Tibial artery (tissue), 4 donors: ENCODE results near the gene TGFB1I1.

ENCODE experiments used
- DNase-seq, 2 donors: peaks; one replicate each; pipeline ENCODE4 v3.0.0-alpha.2; 2019
- H3K27ac ChIP-seq, 2 donors: fragments of 200-600 bp; sonication (generic) in 1 of 2; 1 replicate in 1 of 2; 2 replicates in 1 of 2; pipeline ENCODE4 v1.5.1; 2018 to 2019; ENCODE audit warnings: mild to moderate bottlenecking in 1 of 2
- H3K27me3 ChIP-seq, 2 donors: fragments of 200-600 bp; sonication (generic) in 1 of 2; one replicate each; pipeline versions ENCODE4 v1.5.1 to v1.6.0; 2016 to 2019
- H3K36me3 ChIP-seq, 3 donors: fragments of 200-600 bp; sonication (generic) in 2 of 3; one replicate each; pipeline ENCODE4 v1.5.1; 2016 to 2019; ENCODE audit warnings: mild to moderate bottlenecking in 2 of 3
- H3K4me1 ChIP-seq, 4 donors: fragments of 200-600 bp; sonication (generic) in 2 of 4; 1 replicate in 3 of 4; 2 replicates in 1 of 4; pipeline ENCODE4 v1.5.1; 2016 to 2019
- H3K4me3 ChIP-seq, 2 donors: fragments of 200-600 bp; sonication (generic) in 1 of 2; 1 replicate in 1 of 2; 2 replicates in 1 of 2; pipeline ENCODE4 v1.5.1; 2018 to 2019; ENCODE audit warnings: mild to moderate bottlenecking in 2 of 2
- H3K9me3 ChIP-seq, 3 donors: fragments of 200-600 bp; sonication (generic) in 1 of 3; one replicate each; pipeline ENCODE4 v1.5.1; 2016 to 2019
- intact Hi-C: fragments of 100-400 bp; cut with DNase I; formaldehyde crosslinking; loops from one replicate; pipeline ENCODE4 v1.15.0; 2023; ENCODE audit warnings: low total_unique reads
- TF ChIP-seq, protein P1 (sequence below), 2 experiments: fragments of 200-600 bp in 1 of 2; fragments of 450-650 bp in 1 of 2; IDR thresholded peaks; one replicate each; pipeline ENCODE4 v1.5.1; 2017 to 2019; ENCODE audit warnings: antibody characterized with exemption in 2 of 2, mild to moderate bottlenecking in 1 of 2, moderate library complexity in 1 of 2

The TGFB1I1 gene

DNA sequence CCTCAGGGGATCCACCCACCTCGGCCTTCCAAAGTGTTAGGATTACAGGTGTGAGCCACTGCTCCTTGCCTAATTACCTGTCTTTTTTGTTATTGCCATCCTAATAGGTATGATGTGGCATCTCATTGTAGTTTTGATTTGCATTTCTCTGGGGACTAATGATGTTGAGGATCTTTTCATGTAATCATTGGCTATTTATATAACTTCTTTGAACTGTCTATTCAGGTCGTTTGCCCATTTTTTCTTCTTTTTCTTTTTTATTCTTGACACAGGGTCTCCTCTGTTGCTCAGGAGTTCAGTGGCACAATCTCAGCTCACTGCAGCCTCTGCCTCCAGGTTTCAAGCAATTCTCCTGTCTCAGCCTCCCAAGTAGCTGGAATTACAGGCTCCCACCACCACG is 1.3 kb upstream of the TGFB1I1 start:
- H3K4me3 ChIP-seq = peak overlapping the region in 1 of 2 donors; percentile 84
- H3K27me3 ChIP-seq = no peaks in the 10 kb centered on the region
- intact Hi-C loops = no loop called here
- H3K4me1 ChIP-seq = peaks cover 0 to 30% (median 22%) of the 10 kb centered on the region in 4 donors
- TF ChIP-seq, protein P1, sequence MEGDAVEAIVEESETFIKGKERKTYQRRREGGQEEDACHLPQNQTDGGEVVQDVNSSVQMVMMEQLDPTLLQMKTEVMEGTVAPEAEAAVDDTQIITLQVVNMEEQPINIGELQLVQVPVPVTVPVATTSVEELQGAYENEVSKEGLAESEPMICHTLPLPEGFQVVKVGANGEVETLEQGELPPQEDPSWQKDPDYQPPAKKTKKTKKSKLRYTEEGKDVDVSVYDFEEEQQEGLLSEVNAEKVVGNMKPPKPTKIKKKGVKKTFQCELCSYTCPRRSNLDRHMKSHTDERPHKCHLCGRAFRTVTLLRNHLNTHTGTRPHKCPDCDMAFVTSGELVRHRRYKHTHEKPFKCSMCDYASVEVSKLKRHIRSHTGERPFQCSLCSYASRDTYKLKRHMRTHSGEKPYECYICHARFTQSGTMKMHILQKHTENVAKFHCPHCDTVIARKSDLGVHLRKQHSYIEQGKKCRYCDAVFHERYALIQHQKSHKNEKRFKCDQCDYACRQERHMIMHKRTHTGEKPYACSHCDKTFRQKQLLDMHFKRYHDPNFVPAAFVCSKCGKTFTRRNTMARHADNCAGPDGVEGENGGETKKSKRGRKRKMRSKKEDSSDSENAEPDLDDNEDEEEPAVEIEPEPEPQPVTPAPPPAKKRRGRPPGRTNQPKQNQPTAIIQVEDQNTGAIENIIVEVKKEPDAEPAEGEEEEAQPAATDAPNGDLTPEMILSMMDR (IDR thresholded peaks at IDR 0.05) = no peak
- DNase-seq = no peak
- no peaks in the 10 kb centered on the region for H3K9me3 ChIP-seq
- peaks cover 23 to 45% (median 36%) of the 10 kb centered on the region in 3 donors for H3K36me3 ChIP-seq
- peak overlapping the region; percentile 93 to 99 for H3K27ac ChIP-seq

DNA sequence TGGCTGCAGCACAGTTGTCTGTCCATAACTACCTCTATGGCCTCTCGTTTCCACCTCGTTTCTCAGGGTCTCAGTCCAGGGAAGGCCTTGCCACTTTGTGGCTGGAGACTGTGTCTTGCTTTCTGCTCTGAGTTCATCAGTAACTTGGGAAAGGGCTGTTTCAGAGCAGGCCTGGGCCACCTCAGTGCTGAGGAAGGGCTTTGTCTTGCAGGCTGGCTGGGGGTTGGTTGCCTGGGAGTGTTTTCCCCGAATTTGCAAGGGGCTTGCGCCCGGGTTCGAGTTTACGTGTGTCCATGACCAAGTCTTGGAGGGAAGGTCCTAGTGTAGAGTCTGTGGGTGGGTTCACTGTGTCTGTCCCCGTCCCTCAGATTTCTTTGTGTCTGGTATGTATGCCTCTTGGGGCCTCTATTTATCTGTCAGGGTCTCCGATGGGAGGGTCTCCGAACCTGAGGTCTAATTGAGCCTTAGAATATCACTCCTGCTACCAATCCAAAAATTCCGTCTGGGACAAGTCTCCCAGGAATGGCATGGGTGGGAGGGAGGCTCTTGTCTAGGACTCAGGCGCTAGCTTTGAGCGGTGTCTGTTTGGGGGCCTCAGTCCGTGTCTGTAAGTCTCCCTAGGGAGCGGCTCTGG is 594 bp upstream of the TGFB1I1 start:
- Histone ChIP-seq H3K27me3 (no peaks in the 10 kb centered on the region), H3K4me1 (peaks cover 0 to 30% (median 24%) of the 10 kb centered on the region in 4 donors), H3K27ac (peak overlapping the region; percentile 93 to 99), H3K4me3 (peak overlapping the region; percentile 72 to 84), H3K36me3 (peaks cover 30 to 45% (median 36%) of the 10 kb centered on the region in 3 donors), H3K9me3 (no peaks in the 10 kb centered on the region)
- DNase-seq = no peak
- intact Hi-C loops = no loop called here
- TF ChIP-seq, protein P1 (IDR thresholded peaks at IDR 0.05) = no peak

DNA sequence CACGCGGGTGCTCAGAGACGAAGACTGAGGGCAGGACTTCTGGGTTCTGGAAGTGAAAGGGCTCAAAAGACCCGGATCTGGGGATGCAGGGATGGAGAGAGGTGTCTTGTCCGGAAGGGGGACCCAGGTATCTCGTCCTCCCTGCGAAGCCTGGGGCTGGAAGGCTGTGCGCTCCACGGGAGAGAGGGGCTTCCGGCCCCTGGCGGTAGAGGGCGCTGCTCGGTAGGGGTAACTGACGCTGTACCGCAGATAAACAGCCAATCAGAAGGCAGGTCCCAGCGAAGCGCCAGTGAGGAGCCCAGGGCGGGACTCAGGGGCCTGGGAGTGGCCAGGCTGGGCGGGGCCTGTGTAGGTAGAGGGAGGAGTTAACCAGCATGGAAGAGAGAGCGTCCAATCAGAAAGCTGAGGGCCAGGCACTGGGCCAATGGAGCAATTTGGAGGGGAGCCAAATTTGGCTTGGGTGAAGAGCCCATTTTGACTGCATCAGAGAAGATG is 804 bp downstream of the TGFB1I1 start:
- Histone ChIP-seq H3K27ac (peak overlapping the region; percentile 93 to 99), H3K4me1 (peaks cover 0 to 30% (median 25%) of the 10 kb centered on the region in 4 donors), H3K4me3 (peak overlapping the region; percentile 72 to 84), H3K9me3 (no peaks in the 10 kb centered on the region), H3K27me3 (no peaks in the 10 kb centered on the region), H3K36me3 (peaks cover 43 to 49% (median 44%) of the 10 kb centered on the region in 3 donors)
- intact Hi-C loops = no loop called here
- TF ChIP-seq, protein P1 (IDR thresholded peaks at IDR 0.05) = peak; percentile 73 to 81
- DNase-seq = peak; percentile 91 to 98

DNA sequence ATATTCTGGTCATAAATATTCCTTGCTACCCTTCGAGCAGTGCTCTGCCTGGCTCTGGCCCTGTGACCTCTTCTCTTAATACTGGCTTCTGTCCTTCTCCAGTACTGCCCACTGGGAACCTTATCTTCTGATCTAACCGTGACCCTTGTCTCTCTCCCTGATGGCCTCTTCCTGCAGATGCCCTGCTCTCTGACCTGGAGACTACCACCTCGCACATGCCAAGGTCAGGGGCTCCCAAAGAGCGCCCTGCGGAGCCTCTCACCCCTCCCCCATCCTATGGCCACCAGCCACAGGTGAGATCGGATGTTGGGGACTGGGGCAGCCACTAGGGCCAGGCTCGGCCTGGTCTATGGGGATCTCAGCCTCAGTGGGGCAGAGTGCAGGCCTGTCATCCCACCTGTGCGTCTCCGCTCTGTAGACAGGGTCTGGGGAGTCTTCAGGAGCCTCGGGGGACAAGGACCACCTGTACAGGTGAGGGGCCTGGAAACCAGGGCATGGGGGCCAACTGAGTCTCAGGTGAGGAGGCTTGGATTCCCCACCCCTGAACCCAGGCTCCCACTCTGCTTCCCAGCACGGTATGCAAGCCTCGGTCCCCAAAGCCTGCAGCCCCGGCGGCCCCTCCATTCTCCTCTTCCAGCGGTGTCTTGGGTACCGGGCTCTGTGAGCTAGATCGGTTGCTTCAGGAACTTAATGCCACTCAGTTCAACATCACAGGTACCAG is 1.5 kb downstream of the TGFB1I1 start:
- H3K9me3 ChIP-seq = no peaks in the 10 kb centered on the region
- peaks cover 46 to 55% (median 50%) of the 10 kb centered on the region in 3 donors for H3K36me3 ChIP-seq
- peak overlapping the region; percentile 93 to 99 for H3K27ac ChIP-seq
- intact Hi-C loops = no loop called here
- peak overlapping the region; percentile 72 to 84 for H3K4me3 ChIP-seq
- peaks cover 0 to 30% (median 26%) of the 10 kb centered on the region in 4 donors for H3K4me1 ChIP-seq
- TF ChIP-seq, protein P1 (IDR thresholded peaks at IDR 0.05) = no peak
- no peak for DNase-seq
- no peaks in the 10 kb centered on the region for H3K27me3 ChIP-seq

DNA sequence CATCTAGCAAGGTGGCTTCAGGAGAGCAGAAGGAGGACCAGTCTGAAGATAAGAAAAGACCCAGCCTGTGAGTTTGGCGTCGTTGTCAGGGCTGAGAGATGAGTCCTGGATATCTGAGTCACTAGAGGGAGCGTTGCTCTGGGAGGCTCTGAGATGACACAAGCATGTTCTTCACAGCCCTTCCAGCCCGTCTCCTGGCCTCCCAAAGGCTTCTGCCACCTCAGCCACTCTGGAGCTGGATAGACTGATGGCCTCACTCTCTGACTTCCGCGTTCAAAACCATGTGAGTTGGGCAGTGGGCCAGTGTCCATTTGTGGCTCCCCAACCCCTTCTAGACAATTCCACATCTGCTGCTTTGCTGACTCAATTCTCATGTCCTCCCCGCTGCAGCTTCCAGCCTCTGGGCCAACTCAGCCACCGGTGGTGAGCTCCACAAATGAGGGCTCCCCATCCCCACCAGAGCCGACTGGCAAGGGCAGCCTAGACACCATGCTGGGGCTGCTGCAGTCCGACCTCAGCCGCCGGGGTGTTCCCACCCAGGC is 2.3 kb downstream of the TGFB1I1 start:
- Histone ChIP-seq H3K36me3 (peaks cover 46 to 55% (median 50%) of the 10 kb centered on the region in 3 donors), H3K9me3 (no peaks in the 10 kb centered on the region), H3K4me3 (no peak overlapping the region), H3K27ac (peak overlapping the region in 1 of 2 donors; percentile 99), H3K27me3 (no peaks in the 10 kb centered on the region), H3K4me1 (peaks cover 0 to 30% (median 26%) of the 10 kb centered on the region in 4 donors)
- intact Hi-C loops = loop anchor here (2.0 kb wide), 1 partner anchor 15 kb away; the partner anchor contains the start of gene ARMC5
- TF ChIP-seq, protein P1 (IDR thresholded peaks at IDR 0.05) = no peak
- peak in 1 of 2 donors; percentile 55 for DNase-seq
